Stimulated activated CD4-positive, alpha-beta T cell treated with anti-CD3 and anti-CD28 coated beads, Interleukin-4, amount 100 ng/mL, for 24 hours (primary cell): Measurements from ENCODE around the gene GPS2.

Experiments used
- DNase-seq: peaks from one replicate; pipeline ENCODE4 v3.0.0-alpha.2; 2020

GPS2 gene

GRCh38 chr17:7315570-7316235 lies 543 bp upstream of the GPS2 start:
- DNase-seq, result no peak

- no peak for DNase-seq
Measured at GRCh38 chr17:7313890-7314718, 1.1 kb downstream of the GPS2 start.

- DNase-seq, result peak; percentile 31
Measured at GRCh38 chr17:7313088-7313889, 1.9 kb downstream of the GPS2 start.

- no peak for DNase-seq
Measured at GRCh38 chr17:7312432-7313087, 2.6 kb downstream of the GPS2 start.

- DNase-seq, result no peak
Measured at GRCh38 chr17:7311110-7311705, 4.0 kb downstream of the GPS2 start.

- no peak for DNase-seq
Measured at GRCh38 chr17:7309628-7310027, 5.5 kb downstream of the GPS2 start.

GRCh38 chr17:7308625-7309433 lies 6.3 kb downstream of the GPS2 start:
- DNase-seq, result peak; percentile 89

- DNase-seq, result peak; percentile 50
Measured at GRCh38 chr17:7307686-7308624, 7.2 kb downstream of the GPS2 start.

- DNase-seq, result peak; percentile 100
Measured at GRCh38 chr17:7306911-7307685, 8.1 kb downstream of the GPS2 start, which contains the start of gene EIF5A. Gene EIF5A, plus strand, starts transcription at chr17:7307628. Its CDS starts 2,008 bp downstream, at chr17:7309636.

- no peak for DNase-seq
Measured at GRCh38 chr17:7304179-7304578, 11.0 kb downstream of the GPS2 start.

- DNase-seq, result peak; percentile 65
Measured at GRCh38 chr17:7296189-7296861, 18.8 kb downstream of the GPS2 start.

- DNase-seq, result no peak
Measured at GRCh38 chr17:7295230-7296180, 19.7 kb downstream of the GPS2 start.

- peak; percentile 73 for DNase-seq
Measured at GRCh38 chr17:7294614-7295153, 20.5 kb downstream of the GPS2 start, which contains the start of gene YBX2. Gene YBX2, minus strand, starts transcription at chr17:7294639. Its CDS starts 139 bp downstream, at chr17:7294500.

- no peak for DNase-seq
Measured at GRCh38 chr17:7293816-7294613, 21.1 kb downstream of the GPS2 start.

- no peak for DNase-seq
Measured at GRCh38 chr17:7293159-7293558, 22.0 kb downstream of the GPS2 start.

- no peak for DNase-seq
Measured at GRCh38 chr17:7292729-7293128, 22.4 kb downstream of the GPS2 start.
